GM12878 (cell line): Measurements from ENCODE around the gene CNKSR1. TPM values are rescaled to one million over a fixed set of nuclear protein-coding genes. Genes with fewer than 3 reads are reported as not detected.

Experiments used
- ATAC-seq: fragments of 200-7000 bp; cut with Tn5 transposase; 3 replicates; pipeline ENCODE4 v1.9.1; 2020; ENCODE audit warnings: mild to moderate bottlenecking, moderate library complexity
- BruUV-seq: library from RNA; stranded (reverse); fragments of 400-500 nt; replicated peaks from 2 replicates; lab custom pipeline; 2021; lab: Mats Ljungman, UMichigan
- CTCF ChIA-PET: fragments of 300-600 bp; sonication (Branson Sonifier 250); formaldehyde crosslinking; extraction: SDS; loops from one replicate; lab custom pipeline; 2021; ENCODE audit warnings: inconsistent platforms; lab: Yijun Ruan, JAX
- POLR2A ChIA-PET: fragments of 350-600 bp; formaldehyde crosslinking; extraction: SDS; loops from one replicate; lab custom pipeline; 2021; ENCODE audit warnings: inconsistent platforms; lab: Charles Lee
- RAD21 ChIA-PET: fragments of 300-600 bp; sonication (Branson Sonifier 250); formaldehyde crosslinking; loops from one replicate; lab custom pipeline; 2023; ENCODE audit warnings: antibody characterized with exemption; ENCODE audit not compliant: unreplicated experiment; lab: Charles Lee
- SMC1A ChIA-PET: fragments of 300-600 bp; sonication (Branson Sonifier 250); formaldehyde crosslinking; loops from one replicate; lab custom pipeline; 2023; ENCODE audit not compliant: unreplicated experiment, uncharacterized antibody; lab: Charles Lee
- DNase-seq: peaks from one replicate; pipeline ENCODE4 v3.0.0-alpha.2; 2011; ENCODE audit warnings: low read depth, low spot score
- FAIRE-seq: peaks from 3 replicates; lab custom pipeline; 2011; peaks lifted over from hg19 to GRCh38; lab: Jason Lieb, UNC
- H2AFZ ChIP-seq: 2 replicates; pipeline ENCODE4 v1.6.0; 2011; ENCODE audit warnings: low read depth, low read length, control low read depth; ENCODE audit not compliant: control insufficient read depth
- H3K27ac ChIP-seq: 2 replicates; pipeline ENCODE4 v1.5.1; 2011; ENCODE audit warnings: control low read depth; ENCODE audit not compliant: control insufficient read depth, insufficient read depth
- H3K27me3 ChIP-seq, 2 experiments: replicated peaks in 1 of 2; 2 replicates each; pipeline versions ENCODE4 v1.6.0 to v1.6.1; 2011; ENCODE audit warnings: low read length in 1 of 2; ENCODE audit not compliant: control insufficient read depth in 2 of 2, insufficient read depth in 2 of 2
- H3K36me3 ChIP-seq, 2 experiments: 2 replicates each; pipeline ENCODE4 v1.5.1; 2011; ENCODE audit warnings: low read length in 1 of 2; ENCODE audit not compliant: control insufficient read depth in 2 of 2, insufficient read depth in 2 of 2
- H3K4me1 ChIP-seq: 2 replicates; pipeline ENCODE4 v1.6.1; 2011; ENCODE audit warnings: mild to moderate bottlenecking, low read length, moderate library complexity, mixed read lengths; ENCODE audit not compliant: control insufficient read depth, insufficient read depth
- H3K4me2 ChIP-seq: 2 replicates; pipeline ENCODE4 v1.6.0; 2011; ENCODE audit warnings: control low read depth; ENCODE audit not compliant: control insufficient read depth, insufficient read depth
- H3K4me3 ChIP-seq: fragments of 200-600 bp; sonication (generic); 2 replicates; pipeline ENCODE4 v1.5.1; 2016
- H3K79me2 ChIP-seq: 2 replicates; pipeline ENCODE4 v1.6.0; 2011; ENCODE audit warnings: low read length; ENCODE audit not compliant: control insufficient read depth, insufficient read depth
- H3K9ac ChIP-seq: 2 replicates; pipeline ENCODE4 v1.8.0; 2011; ENCODE audit warnings: low read length, control low read depth, mixed read lengths; ENCODE audit not compliant: control insufficient read depth, insufficient read depth
- H3K9me3 ChIP-seq: replicated peaks from 3 replicates; pipeline ENCODE4 v1.5.1; 2011; ENCODE audit warnings: mild to moderate bottlenecking, low read length; ENCODE audit not compliant: control insufficient read depth, insufficient read depth
- H4K20me1 ChIP-seq: 2 replicates; pipeline ENCODE4 v1.6.0; 2011; ENCODE audit not compliant: control insufficient read depth, insufficient read depth
- BCL11A ChIP-seq: IDR thresholded peaks from 2 replicates; pipeline ENCODE4 v1.6.1; 2011; ENCODE audit warnings: low read depth, low read length
- BMI1 ChIP-seq: fragments of 450-650 bp; IDR thresholded peaks from 2 replicates; pipeline ENCODE4 v1.6.1; 2016; ENCODE audit warnings: mild to moderate bottlenecking, moderate library complexity, borderline replicate concordance
- CHD2 ChIP-seq: IDR thresholded peaks from 2 replicates; pipeline ENCODE4 v1.6.1; 2011; ENCODE audit warnings: low read depth, low read length, improper control_type of control experiment, borderline replicate concordance
- E4F1 ChIP-seq: fragments of 450-650 bp; IDR thresholded peaks from 2 replicates; pipeline ENCODE4 v1.6.1; 2018; ENCODE audit warnings: borderline replicate concordance, mild to moderate bottlenecking; ENCODE audit not compliant: partially characterized antibody
- IKZF1 ChIP-seq: fragments of 450-650 bp; conservative IDR thresholded peaks from 2 replicates; pipeline ENCODE4 v1.6.1; 2017; ENCODE audit warnings: antibody characterized with exemption, mild to moderate bottlenecking
- JUNB ChIP-seq: IDR thresholded peaks from 2 replicates; pipeline ENCODE4 v1.6.1; 2016; ENCODE audit warnings: antibody characterized with exemption, mild to moderate bottlenecking
- MAX ChIP-seq: IDR thresholded peaks from 2 replicates; pipeline ENCODE4 v1.6.1; 2012; ENCODE audit warnings: low read depth, low read length, improper control_type of control experiment
- MYB ChIP-seq: fragments of 150-350 bp; IDR thresholded peaks from 2 replicates; pipeline ENCODE4 v1.6.1; 2014; ENCODE audit warnings: mild to moderate bottlenecking, low read depth, low read length, borderline replicate concordance
- NBN ChIP-seq: fragments of 450-650 bp; IDR thresholded peaks from 2 replicates; pipeline ENCODE4 v1.6.1; 2016
- SMAD5 ChIP-seq: IDR thresholded peaks from 2 replicates; pipeline ENCODE4 v1.6.1; 2016; ENCODE audit warnings: antibody characterized with exemption, low read depth
- ZNF207 ChIP-seq: fragments of 450-650 bp; IDR thresholded peaks from 2 replicates; pipeline ENCODE4 v1.6.1; 2014; ENCODE audit warnings: antibody characterized with exemption, mild to moderate bottlenecking, borderline replicate concordance
- ZNF687 ChIP-seq: fragments of 450-650 bp; IDR thresholded peaks from 2 replicates; pipeline ENCODE4 v1.6.1; 2017; ENCODE audit warnings: mild to moderate bottlenecking, moderate library complexity
- WGBS: methylation state at CpG from one replicate; pipeline ENCODE4 v1.1.6; 2016; ENCODE audit warnings: low lambda C conversion rate; ENCODE audit not compliant: insufficient replicate concordance, insufficient coverage; ENCODE audit errors: missing lambda C conversion rate; 5-methylcytosine and 5-hydroxymethylcytosine counted together
- in situ Hi-C: fragments of 300-500 bp; cut with MboI; formaldehyde crosslinking; loops from 9 replicates; pipeline ENCODE4 v1.14.3; 2018; ENCODE audit warnings: mixed read lengths
- intact Hi-C: fragments of 100-400 bp; cut with micrococcal nuclease; formaldehyde crosslinking; loops from one replicate; pipeline ENCODE4 v1.14.2; 2022; ENCODE audit not compliant: unreplicated experiment
- polyA plus RNA-seq, 11 experiments: library from polyadenylated mRNA; depleted of rRNA in 4 of 11; unstranded in 6 of 11; stranded (reverse) in 5 of 11; fragments of >200 nt; fragmentation: Nextera tagmentation in 4 of 11; fragmentation: Illumina TruSeq in 1 of 11; extraction: Ambion mirVana in 4 of 11; extraction: Trizol in 1 of 11; gene quantifications; 1 replicate in 1 of 11; 2 replicates in 10 of 11; pipeline versions ENCODE4 v1.2.1 to v1.2.3, GENCODE V29; 2011 to 2016; ENCODE audit warnings: inconsistent platforms in 2 of 11, missing spikeins in 2 of 11, low read depth in 1 of 11
- total RNA-seq, 4 experiments: library from RNA; depleted of rRNA in 3 of 4; stranded (reverse); fragments of >200 nt in 3 of 4; fragmentation: Illumina TruSeq in 1 of 4; extraction: Trizol in 1 of 4; gene quantifications; 2 replicates each; pipeline versions ENCODE4 v1.2.1 to v1.2.3, GENCODE V29; 2013 to 2021

CNKSR1 gene
- total and polyA plus RNA-seq, 10 of the 15 experiments (the other 5 are each of a cell fraction or from before 2014, with no cell fraction given), result 0.06 to 1.2 (median 0.86) TPM

- TF ChIP-seq ZNF687 (no peak), JUNB (no peak)
- TF ChIP-seq, all 136 proteins: peak for 0
Observed at GRCh38 chr1:26221094-26221493, 43.8 kb downstream of the CNKSR1 start (continued).

GRCh38 chr1:26224606-26225005, 47.3 kb downstream of the CNKSR1 start:
- WGBS, result 40% methylated on average over 7 of the region's 7 CpGs
- no TSS peak for BruUV-seq
- no peak for FAIRE-seq
- Histone ChIP-seq H3K9ac (no peak overlapping the region), H3K27me3 (peaks cover 0 to 5% of the 10 kb centered on the region in 2 experiments; a peak in 2 of 4 replicates), H4K20me1 (no peaks in the 10 kb centered on the region; the same call in 1 of the 2 replicates), H3K4me1 (no peaks in the 10 kb centered on the region), H3K4me3 (no peak overlapping the region), H3K9me3 (no peaks in the 10 kb centered on the region), H3K27ac (no peak overlapping the region), H2AFZ (no peak overlapping the region; the same call in 1 of the 2 replicates), H3K4me2 (no peak overlapping the region), H3K79me2 (no peaks in the 10 kb centered on the region), H3K36me3 (no peaks in the 10 kb centered on the region)
- CTCF ChIA-PET, result no interaction called here
- POLR2A ChIA-PET, result no interaction called here
- ATAC-seq, result no peak
- SMC1A ChIA-PET, result no interaction called here
- TF ChIP-seq BCL11A (no peak), NBN (no peak), MAX (no peak), ZNF207 (no peak), CHD2 (no peak), IKZF1 (no peak), SMAD5 (no peak), BMI1 (no peak), E4F1 (no peak), MYB (no peak)
- RAD21 ChIA-PET, result no interaction called here
- intact Hi-C loops (no loop called here), in situ Hi-C loops (no loop called here)
- no peak for DNase-seq
